ENCODE measurements around the gene DBP. TPM values are rescaled to one million over a fixed set of nuclear protein-coding genes. Genes with fewer than 3 reads are reported as not detected.
A peak's percentile ranks its signal among the peaks of the same experiment; 100 is the strongest.
"Not testable (repeated sequence)": the region's sequence is repeated elsewhere in the genome, so short reads cannot be mapped to it uniquely, and the experiment has no call there.

The DBP gene
- total RNA-seq, 2 experiments from 2014 or later, result 10.8 to 13.1 TPM

DNA sequence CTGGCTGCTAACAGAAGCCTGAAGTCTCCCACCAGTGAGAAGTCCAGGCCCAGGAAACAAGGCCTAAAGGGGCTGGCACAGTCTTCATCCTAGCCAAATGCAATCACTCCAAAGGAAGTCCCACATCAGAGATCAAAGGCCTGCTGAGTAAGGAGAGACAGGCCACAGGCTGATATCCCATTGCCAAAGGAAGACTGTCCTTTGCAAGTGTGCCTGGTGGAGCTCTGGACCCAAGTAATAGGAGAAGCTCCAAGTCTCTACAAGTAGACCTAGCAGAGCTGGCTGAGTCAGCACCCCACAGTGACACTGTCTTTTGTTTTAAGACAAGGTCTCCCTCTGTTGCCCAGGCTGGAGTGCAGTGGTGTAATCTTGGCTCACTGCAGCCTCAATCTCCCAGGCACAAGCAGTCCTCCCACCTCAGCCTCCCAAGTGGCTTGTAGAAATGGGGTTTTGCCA lies 4.5 kb downstream of the DBP start:
- Mint-ChIP-seq H3K36me3 (ENCODE audit: low read depth) (peaks cover 2% of the 10 kb centered on the region), H3K9me3 (no peaks in the 10 kb centered on the region), H3K4me3 (no peak overlapping the region), H3K27me3 (no peaks in the 10 kb centered on the region), H3K27ac (peak overlapping the region; percentile 28), H3K4me1 (ENCODE audit: low read depth) (peaks cover 38% of the 10 kb centered on the region)
- TF ChIP-seq, protein P1, sequence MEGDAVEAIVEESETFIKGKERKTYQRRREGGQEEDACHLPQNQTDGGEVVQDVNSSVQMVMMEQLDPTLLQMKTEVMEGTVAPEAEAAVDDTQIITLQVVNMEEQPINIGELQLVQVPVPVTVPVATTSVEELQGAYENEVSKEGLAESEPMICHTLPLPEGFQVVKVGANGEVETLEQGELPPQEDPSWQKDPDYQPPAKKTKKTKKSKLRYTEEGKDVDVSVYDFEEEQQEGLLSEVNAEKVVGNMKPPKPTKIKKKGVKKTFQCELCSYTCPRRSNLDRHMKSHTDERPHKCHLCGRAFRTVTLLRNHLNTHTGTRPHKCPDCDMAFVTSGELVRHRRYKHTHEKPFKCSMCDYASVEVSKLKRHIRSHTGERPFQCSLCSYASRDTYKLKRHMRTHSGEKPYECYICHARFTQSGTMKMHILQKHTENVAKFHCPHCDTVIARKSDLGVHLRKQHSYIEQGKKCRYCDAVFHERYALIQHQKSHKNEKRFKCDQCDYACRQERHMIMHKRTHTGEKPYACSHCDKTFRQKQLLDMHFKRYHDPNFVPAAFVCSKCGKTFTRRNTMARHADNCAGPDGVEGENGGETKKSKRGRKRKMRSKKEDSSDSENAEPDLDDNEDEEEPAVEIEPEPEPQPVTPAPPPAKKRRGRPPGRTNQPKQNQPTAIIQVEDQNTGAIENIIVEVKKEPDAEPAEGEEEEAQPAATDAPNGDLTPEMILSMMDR (IDR thresholded peaks at IDR 0.05), result no peak
- ATAC-seq (no peak), DNase-seq (peak; percentile 45)
- ChIA-PET POLR2A (interaction anchor here (0.6 to 9.6 kb wide), 3 partner anchors 12 to 340 kb away, joined by 4 to 154 read pairs (median 8); partner anchors contain the start of genes FAM83E, RPL18 and SPHK2), CTCF (interaction anchor here (0.8 to 0.9 kb wide), 2 partner anchors 13 to 24 kb away, joined by 3 read pairs; partner anchors contain the start of gene CA11)
- intact Hi-C loops (cut with micrococcal nuclease), result loop anchor here (10.0 kb wide), 1 partner anchor 242 kb away; the partner anchor contains the start of gene PPP1R15A

DNA sequence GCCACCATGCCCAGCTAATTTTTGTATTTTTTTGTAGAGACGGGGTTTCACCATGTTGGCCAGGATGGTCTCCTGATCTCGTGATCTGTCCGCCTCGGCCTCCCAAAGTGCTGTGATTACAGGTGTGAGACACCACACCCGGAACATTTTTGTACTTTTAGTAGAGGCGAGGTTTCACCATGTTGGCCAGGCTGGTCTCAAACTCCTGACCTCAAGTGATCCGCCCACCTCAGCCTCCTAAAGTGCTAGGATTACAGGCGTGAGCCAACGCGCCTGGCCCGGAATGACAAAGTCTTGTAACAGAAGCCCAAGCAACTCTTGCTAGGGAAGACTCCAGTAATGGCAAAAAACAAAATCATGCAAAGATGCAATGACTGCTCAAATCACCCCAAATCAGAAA lies 4.9 kb downstream of the DBP start:
- not testable (repeated sequence) for H3K4me3 Mint-ChIP-seq; DNase-seq; H3K27me3 Mint-ChIP-seq; ATAC-seq; H3K9me3 Mint-ChIP-seq; H3K36me3 Mint-ChIP-seq (ENCODE audit: low read depth)
- peak overlapping the region; percentile 28 for H3K27ac Mint-ChIP-seq
- ChIA-PET POLR2A (interaction anchor here (2.0 to 9.6 kb wide), 2 partner anchors 12 to 13 kb away, joined by 8 to 154 read pairs; partner anchors contain the start of genes FAM83E, RPL18 and SPHK2), CTCF (interaction anchor here (0.8 to 0.9 kb wide), 2 partner anchors 14 to 23 kb away, joined by 3 read pairs; partner anchors contain the start of gene CA11)
- H3K4me1 Mint-ChIP-seq (ENCODE audit: low read depth), result peaks cover 41% of the 10 kb centered on the region
- intact Hi-C loops (cut with micrococcal nuclease), result loop anchor here (10.0 kb wide), 1 partner anchor 243 kb away; the partner anchor contains the start of gene PPP1R15A

DNA sequence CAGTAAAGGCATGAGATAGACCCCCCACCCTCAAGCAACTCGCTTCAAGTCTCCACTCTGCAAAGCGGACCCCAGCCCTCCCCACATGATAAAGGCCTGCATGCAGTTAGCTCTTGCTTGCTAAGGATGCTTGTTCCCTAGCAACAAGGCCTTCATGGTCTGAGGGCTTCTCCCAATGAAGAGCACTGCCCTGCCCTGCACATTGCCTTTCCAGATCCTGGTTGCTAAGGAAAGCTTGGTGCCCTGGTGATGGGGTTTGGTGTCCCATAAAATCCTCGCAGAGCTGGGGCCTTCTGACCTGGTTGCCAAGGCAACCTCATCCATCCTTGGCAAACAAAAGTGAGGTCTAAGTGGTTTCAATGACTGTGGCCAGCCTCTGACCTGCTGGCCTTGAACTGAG lies 6.0 kb downstream of the DBP start:
- H3K27me3 Mint-ChIP-seq, result no peaks in the 10 kb centered on the region
- TF ChIP-seq, protein P1 (IDR thresholded peaks at IDR 0.05), result no peak
- no peak for DNase-seq
- H3K9me3 Mint-ChIP-seq, result no peaks in the 10 kb centered on the region
- no peak overlapping the region for H3K4me3 Mint-ChIP-seq
- intact Hi-C loops (cut with micrococcal nuclease), result loop anchor here (10.0 kb wide), 1 partner anchor 244 kb away; the partner anchor contains the start of gene PPP1R15A
- no peak for ATAC-seq
- ChIA-PET POLR2A (interaction anchor here (9.6 kb wide), 1 partner anchor 12 kb away, joined by 154 read pairs; the partner anchor contains the start of genes FAM83E, RPL18 and SPHK2), CTCF (no interaction called here)
- peaks cover 4% of the 10 kb centered on the region for H3K36me3 Mint-ChIP-seq (ENCODE audit: low read depth)
- peaks cover 42% of the 10 kb centered on the region for H3K4me1 Mint-ChIP-seq (ENCODE audit: low read depth)
- peak overlapping the region; percentile 38 for H3K27ac Mint-ChIP-seq

DNA sequence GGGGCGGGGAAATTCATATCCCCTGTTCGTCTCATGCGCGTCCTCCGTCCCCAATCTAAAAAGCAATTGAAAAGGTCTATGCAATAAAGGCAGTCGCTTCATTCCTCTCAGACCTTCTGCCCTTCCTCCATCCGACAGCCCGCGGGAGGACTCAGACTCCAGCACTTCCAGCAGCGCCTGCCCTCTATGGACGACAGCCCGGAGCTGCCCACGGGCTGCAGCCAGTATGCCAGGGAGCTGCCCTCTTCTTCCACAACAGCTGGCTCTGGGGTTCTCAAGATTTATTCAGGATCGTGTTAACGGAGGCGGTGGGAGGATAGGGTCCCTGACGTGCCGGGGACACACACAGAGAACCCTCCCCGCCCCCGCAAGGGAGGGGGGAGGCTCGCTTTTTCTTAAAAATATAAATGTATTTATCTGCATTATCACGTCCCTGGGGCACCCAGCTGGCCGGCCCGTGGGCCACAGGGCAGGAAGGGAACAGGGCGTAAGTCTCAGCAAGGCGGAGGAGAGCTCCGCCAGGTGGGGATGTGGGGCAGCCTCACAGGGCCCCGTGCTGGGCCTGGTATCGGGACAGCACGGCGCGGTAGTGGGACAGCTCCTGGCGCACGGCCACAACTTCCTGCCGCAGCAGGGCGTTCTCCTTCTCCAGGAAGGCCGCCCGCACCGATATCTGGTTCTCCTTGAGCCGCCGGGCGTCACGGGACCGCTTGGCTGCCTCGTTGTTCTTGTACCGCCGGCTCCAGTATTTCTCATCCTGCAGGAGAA lies 6.7 kb downstream of the DBP start:
- CTCF ChIA-PET, result interaction anchor here (1.1 kb wide), 1 partner anchor 13 kb away, joined by 3 read pairs; no protein-coding TSS in a partner anchor
- POLR2A ChIA-PET, result interaction anchor here (0.6 to 9.6 kb wide), 2 partner anchors 11 to 243 kb away, joined by 3 to 154 read pairs; partner anchors contain the start of genes FAM83E, RPL18 and SPHK2
- no peaks in the 10 kb centered on the region for H3K27me3 Mint-ChIP-seq
- ATAC-seq (no peak), DNase-seq (no peak)
- TF ChIP-seq, protein P1 (IDR thresholded peaks at IDR 0.05), result no peak
- H3K9me3 Mint-ChIP-seq, result no peaks in the 10 kb centered on the region
- peaks cover 41% of the 10 kb centered on the region for H3K4me1 Mint-ChIP-seq (ENCODE audit: low read depth)
- H3K36me3 Mint-ChIP-seq (ENCODE audit: low read depth), result peaks cover 4% of the 10 kb centered on the region
- intact Hi-C loops (cut with micrococcal nuclease), result loop anchor here (10.0 kb wide), 1 partner anchor 244 kb away; the partner anchor contains the start of gene PPP1R15A
- H3K27ac Mint-ChIP-seq, result no peak overlapping the region
- no peak overlapping the region for H3K4me3 Mint-ChIP-seq

DNA sequence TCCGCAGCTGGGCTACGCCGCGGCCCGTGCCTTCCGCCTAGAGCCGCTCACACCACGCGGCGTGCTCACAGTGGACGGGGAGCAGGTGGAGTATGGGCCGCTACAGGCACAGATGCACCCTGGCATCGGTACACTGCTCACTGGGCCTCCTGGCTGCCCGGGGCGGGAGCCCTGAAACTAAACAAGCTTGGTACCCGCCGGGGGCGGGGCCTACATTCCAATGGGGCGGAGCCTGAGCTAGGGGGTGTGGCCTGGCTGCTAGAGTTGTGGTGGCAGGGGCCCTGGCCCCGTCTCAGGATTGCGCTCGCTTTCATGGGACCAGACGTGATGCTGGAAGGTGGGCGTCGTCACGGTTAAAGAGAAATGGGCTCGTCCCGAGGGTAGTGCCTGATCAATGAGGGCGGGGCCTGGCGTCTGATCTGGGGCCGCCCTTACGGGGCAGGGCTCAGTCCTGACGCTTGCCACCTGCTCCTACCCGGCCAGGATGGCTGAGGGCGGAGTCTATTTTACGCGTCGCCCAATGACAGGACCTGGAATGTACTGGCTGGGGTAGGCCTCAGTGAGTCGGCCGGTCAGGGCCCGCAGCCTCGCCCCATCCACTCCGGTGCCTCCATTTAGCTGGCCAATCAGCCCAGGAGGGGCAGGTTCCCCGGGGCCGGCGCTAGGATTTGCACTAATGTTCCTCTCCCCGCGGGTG lies 7.4 kb downstream of the DBP start:
- ChIA-PET POLR2A (interaction anchor here (0.6 to 9.6 kb wide), 2 partner anchors 10 to 244 kb away, joined by 3 to 154 read pairs; partner anchors contain the start of genes FAM83E, RPL18 and SPHK2), CTCF (interaction anchor here (1.1 kb wide), 1 partner anchor 13 kb away, joined by 3 read pairs; no protein-coding TSS in a partner anchor)
- intact Hi-C loops (cut with micrococcal nuclease), result loop anchor here (10.0 kb wide), 1 partner anchor 245 kb away; the partner anchor contains the start of gene PPP1R15A
- ATAC-seq, result no peak
- Mint-ChIP-seq H3K36me3 (ENCODE audit: low read depth) (peaks cover 4% of the 10 kb centered on the region), H3K4me1 (ENCODE audit: low read depth) (peaks cover 40% of the 10 kb centered on the region), H3K27me3 (no peaks in the 10 kb centered on the region), H3K9me3 (no peaks in the 10 kb centered on the region), H3K27ac (no peak overlapping the region), H3K4me3 (no peak overlapping the region)
- peak; percentile 46 for DNase-seq
- TF ChIP-seq, protein P1 (IDR thresholded peaks at IDR 0.05), result no peak

Measured in activated CD8-positive, alpha-beta T cell treated with anti-CD3 and anti-CD28 coated beads for 36 hours (primary cell).